HG03108 (cell line): ENCODE results near the gene LPP.

Experiments
- ATAC-seq: cut with Tn5 transposase; IDR thresholded peaks from one replicate; pipeline ENCODE4 v1.9.1; 2021; ENCODE audit warnings: moderate library complexity; ENCODE audit not compliant: unreplicated experiment

The LPP gene

DNA sequence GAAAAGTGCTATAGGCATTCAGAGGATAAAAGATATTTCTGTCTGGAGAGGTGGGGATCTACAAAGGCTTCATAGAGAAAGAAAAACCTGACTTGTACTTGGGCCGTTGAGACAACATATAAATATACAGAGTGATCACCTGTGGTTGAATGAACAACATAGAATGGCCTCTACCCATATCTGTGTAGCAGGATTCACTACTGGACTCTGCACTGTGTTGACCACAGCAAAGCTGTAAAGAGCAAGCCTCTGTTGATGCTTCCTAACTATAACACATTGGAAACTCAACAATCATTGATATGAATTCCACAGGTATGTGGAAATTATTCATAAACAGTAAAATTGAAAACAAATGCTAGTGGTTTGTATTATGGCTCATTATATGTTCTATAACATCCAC lies 19.1 kb upstream of the LPP start:
- no peak for ATAC-seq

DNA sequence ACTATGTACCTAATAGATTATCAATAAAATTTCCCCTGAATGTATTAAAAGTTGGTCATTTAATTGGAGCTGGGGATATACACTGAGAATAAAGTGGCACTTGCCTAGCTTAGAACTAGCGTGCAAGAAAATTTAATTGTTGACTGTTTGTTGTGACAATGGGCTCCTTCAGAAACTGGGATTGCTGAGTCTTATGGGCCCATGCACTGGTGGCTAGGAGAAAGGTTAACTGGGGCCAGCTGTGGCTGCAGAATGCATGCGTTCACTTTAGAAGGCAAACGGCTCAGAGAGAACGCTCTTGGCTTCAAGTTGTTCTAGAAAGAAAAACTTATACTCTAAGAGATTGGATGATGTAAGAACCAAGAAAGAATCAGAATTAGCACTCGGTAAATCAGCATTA lies 18.7 kb upstream of the LPP start:
- no peak for ATAC-seq

DNA sequence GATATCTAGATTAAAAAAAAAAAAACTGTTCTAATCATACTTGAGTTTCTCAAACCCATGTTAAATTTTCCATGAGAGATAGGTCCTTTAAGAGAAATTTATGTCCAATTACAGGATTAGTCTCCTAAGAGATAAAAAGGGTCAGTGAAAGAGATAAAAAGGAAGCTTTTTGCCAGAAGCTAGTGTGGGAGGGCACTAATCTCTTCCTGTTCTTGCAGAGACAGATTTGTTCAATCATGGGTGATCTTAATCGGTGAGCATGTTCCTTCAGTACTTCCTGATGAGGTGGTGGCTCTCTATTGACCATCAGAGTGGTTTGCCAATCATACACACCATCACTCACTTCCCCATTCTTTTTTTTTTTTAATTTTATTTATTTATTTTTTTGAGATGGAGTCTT lies 16.9 kb upstream of the LPP start:
- ATAC-seq: no peak

DNA sequence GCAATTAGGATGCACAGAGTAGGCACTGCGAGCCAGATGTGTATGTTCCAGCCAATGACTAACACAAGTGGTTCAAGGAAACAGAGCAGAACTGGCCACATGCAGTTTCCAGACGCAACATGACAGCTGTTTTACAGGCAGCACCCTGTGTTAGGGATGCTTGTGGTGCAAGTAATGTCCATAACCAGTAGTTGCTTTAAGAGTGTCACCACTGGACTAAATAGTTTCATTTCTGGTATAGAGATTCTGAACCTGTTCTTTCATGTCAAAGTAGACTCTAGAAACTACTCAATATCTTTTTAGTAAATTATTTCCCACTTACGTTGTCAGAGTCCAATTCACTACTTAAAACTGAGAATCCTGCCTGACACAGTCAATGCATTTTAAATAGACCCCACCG lies 14.5 kb upstream of the LPP start:
- no peak for ATAC-seq

DNA sequence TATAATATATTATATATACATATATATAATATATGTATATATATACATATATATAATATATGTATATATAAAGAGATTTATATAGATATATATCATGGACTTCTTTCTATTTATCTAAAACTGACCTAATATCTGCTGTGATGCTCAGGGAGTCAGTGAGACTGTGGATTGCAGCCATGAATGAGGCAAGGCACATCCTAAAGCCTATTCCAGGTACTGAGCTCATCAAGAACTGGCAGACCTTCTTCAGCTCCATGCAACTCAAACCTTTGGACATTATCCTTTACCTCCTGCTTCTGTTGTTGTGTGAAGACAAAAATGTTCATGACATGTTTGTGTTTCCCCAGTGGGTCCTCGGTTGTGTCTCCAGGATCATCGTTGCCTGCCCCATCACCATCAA lies 7.7 kb upstream of the LPP start:
- ATAC-seq: no peak

DNA sequence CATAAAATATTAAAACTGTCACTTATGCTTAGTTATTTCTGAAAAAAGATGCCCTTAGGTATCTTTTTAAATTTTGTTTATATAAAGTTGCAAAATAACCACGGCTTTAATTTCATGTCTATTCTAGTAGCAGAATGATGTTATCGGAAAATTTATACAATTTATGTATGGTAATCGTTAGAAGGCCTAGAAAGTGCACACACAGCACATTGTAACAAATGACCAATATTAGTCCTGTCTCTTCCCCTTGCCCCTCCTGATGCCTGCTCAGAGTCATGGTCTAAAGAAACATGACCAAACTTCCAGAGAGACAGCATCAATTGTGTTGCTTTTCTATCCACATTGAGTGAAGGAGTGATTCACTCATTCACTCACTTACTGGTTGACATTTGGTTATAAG lies 6.2 kb upstream of the LPP start:
- ATAC-seq: no peak

DNA sequence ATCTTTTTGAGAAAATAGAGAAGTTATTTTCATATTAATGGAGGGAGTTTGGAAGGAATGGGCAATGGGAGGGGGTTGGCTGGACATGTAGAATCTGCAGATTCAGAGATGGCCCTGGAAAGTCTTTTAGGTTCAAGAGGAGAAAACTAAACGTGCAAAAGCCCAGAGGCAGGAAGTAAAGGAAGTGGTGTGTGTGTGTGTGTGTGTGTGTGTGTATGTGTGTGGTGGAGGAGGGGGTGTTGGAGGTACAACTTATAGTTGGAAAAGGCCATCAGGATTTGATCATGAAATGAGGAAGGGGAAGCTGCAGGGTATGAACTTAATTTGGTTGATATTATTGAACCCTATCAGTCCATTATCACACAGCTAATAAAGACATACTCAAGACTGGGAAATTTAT lies 5.6 kb upstream of the LPP start:
- no peak for ATAC-seq

DNA sequence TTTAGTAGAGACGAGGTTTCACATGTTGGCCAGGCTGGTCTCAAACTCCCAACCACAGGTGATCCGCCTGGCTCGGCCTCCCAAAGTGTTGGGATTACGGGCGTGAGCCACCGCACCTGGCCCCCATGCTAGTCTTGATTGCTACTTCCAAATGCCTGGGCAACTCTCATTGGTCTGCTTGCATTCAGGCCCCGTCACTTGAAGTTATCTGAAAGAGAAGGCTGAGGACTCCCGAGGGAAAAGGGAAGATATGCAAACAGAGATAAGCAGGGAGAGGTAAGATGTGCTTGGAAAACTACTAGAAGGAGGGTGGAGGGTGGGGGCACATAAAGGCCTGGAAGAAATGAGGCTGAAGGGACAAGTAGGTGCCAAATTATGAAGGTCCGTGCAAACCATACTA lies 4.4 kb upstream of the LPP start:
- no peak for ATAC-seq

DNA sequence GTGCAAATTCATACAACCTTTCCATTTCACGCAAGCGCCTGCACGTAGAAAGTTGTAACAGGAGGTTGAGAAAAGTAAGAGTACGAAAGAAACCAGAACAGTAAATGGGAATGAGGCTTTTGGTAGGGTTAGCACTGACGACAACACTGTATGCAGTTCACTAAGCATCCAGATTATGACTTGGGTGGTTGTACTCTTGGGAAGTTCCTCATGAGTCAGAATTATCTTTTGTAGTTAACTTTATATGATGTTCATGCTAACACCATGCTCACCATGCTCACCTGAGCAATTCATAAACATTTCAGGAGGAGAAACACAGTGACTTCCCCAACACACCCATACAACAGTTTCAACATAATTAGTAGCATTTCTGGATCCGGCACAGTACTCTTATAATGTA lies 3.0 kb upstream of the LPP start:
- ATAC-seq: no peak

DNA sequence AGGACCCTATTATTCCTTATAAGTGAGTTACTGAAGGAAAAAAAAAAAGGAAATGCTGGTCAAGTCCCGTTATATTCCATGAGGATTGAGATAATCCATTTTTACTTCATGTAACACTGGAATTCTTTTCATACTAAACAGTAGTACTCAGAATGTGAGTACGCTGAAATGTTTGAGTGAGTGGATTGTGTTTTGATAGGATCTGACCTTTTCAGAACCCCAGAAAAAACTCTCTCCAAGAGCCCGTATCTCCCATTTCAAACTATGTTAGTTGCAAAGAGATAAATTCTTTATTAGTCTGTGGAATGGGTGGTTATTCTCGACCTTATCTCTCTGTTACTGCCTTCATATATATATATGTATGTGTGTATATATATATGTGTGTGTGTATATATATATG lies 2.5 kb upstream of the LPP start:
- ATAC-seq: no peak

DNA sequence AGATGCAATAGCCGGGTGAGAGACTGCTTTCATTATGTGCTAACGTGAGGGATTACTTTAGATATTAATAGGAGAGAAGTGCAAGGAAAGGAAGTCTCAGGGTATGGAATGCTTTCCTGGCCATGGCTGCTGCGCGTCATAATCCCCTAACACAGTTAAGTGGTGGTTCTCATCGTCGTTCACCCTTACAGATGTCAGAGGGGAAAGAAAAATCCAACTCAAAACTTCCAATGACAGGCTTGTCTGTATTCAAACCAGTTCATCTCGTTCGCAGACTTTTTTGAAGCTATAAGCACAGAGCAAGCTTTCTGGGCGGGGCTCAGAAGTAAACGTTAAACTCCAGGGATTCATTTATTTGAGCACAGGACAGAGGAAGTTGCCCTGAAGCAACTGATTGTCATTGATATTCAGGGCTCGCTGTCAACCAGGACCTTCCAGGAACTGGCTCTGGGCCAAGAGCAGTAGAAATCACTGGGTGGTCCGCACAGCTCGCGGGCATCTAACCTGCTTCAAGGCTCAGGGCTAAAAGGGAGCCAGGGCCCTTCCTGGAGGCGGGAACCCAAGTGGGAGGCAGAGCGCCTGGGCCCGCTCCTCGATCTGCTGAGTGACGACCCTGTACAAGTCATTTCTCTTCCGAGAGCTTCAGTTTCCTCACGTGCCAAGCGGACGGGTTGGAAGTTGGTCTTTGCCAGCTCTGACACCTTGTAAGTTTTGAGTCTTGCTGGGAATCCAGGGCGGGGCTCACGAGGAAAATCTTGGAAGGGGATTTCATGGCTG lies 1.1 kb upstream of the LPP start:
- ATAC-seq: no peak

DNA sequence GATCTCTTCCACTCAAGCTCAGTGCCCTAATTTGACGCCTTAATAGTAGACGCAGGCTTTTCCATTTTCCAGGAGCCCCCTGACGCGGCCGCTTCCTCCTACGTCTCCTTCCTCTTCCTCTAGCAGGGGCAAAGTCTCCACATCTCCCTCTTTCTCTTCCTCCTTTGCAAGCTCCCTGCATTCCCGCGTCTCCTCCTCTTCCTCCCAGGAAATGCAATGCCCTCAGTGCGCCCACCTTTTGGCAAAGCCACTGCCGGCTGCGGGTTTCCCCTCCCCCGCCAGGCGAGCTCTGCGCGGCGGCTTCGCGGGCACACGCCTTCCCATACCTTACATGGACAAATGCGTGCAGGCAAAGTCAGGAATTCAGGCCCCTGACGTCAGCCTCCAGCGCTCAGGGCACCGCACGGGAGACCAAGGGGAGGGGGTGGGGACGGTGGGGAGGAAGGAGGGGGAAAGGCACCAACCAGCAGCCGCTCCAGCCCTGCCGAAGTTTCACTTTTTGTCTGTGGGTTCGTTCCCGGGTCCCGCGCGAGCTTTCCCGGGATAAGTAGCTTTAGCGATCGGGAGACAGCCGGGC lies 432 bp upstream of the LPP start:
- ATAC-seq: peak; percentile 14

DNA sequence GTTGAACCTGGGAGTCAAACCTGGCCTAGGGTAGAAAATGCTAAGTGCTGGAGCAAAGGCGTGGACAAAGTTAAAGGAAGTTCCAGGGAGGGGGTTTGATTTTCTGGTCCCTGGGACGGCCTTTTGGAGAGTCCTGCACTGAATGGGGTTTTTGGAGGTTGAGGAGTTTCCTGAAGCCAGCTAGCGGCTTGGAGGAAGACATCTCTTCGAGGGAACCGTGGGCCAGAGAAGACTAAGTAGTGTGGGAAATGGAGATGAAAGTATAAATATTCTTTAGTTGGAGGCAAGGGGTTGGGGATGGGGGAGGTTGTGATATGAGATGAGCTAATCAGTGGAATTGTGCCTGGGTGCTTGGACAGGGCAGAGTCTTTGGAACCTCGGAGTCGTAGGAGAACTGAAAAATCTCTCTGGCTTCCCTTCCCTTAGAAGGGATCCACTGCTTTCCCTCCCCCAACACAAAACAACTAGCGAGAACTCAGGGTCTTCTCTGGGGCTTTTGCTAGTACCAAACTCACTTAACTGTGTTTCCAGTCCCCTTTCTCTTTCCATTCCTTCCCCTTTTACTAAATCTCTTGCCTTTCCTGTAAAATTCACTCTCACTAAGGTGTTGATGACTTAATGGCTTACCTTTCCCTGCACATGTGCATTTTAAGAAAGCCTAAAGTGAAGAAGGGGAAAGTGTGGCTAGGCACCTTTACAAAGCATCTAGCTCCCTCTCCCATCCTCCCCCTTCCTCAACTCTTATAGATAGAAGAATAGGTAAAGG lies 1.0 kb downstream of the LPP start:
- no peak for ATAC-seq

DNA sequence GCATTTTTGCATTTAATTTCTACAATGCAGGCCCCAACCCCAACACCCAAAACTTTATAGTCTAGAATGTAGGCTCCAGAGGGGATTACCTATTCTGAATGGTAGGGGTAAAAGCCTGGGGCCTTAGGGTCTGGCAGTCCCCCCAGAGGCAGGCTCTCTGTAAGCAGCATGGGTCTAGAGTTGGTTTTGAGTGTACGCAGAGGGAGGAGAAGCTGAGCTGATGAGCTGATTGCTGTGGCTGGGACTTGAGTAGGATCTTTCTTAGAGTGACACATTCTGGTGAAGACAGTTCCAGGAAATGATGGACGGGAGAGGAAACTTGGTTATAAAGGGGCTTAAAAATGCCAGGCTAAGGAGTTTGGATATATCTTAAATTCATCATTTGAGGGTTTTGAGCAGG lies 2.1 kb downstream of the LPP start:
- no peak for ATAC-seq

DNA sequence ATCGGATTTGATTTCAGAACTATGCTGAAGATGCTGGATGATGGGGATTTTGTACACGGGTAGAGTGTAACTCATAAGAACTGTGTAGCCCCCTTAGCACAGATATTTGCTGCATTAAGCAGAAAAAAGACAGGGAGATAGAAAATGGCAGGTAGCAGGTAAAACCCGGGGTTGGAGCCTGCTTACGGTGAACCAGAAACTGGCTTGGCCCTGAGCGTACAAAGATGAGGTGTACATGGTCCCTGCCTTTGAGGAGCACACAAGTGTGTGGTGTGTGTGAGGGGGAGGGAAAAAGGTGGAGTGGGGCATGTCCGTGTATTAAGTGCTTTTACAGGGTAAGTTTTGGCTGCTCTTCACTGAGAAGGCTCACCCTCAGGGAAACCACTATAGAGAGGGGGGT lies 3.5 kb downstream of the LPP start:
- no peak for ATAC-seq

DNA sequence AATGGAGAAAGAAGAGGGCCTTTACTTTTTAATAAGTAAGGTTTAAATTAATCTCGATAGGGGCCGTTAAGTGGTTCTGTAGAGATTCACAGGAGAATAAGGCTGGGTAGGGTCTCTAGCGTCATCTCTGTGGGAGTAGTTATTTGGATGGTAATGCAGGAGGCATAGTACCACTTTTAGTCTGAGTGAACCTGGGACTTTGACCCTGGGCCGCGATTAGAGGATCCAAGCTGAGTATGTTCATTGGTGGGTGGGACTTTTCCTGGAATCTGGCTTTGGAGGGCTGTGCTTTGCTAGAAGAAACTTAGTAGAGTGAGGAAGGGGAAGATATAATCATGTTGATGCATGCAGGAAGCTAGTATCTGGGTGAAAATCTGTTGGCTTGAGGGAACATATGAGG lies 4.0 kb downstream of the LPP start:
- ATAC-seq: no peak

DNA sequence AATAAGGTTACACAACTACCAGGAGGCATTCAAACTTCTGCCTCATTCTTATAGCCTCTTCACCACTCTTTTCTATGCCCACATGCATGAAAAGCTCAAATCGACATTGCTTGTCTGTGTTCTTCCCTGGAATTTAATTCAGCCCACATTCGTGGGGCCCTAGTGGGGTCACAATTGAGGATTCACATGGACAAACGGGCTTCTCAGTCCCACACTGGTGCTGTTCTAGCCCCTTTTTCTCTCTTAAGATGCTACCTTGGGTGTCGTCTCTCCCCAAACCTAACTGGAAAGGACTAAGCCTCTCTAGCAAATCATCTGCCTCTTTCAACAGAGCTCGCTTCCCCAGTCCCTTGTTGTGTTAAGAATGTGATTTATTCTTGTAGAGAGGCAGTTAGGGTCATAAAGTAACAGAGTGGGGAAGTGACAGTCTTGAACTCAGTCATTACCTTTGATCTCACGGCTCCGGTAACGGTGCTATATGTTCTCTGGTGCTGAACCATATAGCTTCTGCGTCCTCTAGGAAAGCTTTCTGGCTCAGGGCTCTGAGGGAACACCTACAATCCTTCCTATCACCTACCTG lies 4.9 kb downstream of the LPP start:
- no peak for ATAC-seq

DNA sequence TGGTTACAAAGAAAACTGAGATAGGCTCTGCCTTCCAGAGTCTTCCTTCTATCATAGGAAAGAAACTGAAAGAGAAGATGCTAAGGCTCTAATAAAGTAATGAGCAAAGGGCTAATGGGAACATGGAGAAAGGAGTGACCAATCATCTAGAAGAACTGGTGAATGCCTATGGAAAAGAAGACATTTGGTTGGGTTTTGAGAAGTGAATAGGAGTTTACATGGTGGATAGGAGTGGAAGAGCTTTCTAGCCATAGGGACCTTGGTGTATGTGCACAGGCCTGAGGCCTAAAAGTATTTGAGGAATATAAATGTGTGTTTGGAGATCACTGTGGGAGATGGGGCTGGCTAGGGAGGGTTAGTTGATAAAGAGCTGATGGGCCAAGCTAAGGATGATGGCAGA lies 6.8 kb downstream of the LPP start:
- ATAC-seq: no peak

DNA sequence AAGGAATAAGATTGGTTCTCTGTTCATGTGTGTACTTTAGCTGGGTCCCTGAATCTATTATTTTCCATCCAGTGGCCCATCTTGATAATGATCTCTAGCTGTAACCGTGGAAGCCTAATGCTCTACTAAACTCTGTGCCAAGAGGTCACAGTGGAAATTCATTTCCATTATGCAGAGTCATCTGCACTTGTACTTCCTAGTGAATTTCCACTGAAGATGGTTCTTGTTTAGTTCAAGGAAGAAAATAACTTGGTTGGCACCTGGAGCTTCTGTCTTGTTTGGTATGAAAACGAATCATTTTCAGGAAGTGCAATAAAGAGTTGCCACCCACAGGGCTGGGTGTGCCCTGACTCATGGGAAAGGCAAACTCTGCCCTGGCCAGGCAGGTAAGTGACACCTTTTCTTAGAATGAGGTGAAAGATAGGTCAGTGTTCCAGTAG lies 10.3 kb downstream of the LPP start:
- no peak for ATAC-seq

DNA sequence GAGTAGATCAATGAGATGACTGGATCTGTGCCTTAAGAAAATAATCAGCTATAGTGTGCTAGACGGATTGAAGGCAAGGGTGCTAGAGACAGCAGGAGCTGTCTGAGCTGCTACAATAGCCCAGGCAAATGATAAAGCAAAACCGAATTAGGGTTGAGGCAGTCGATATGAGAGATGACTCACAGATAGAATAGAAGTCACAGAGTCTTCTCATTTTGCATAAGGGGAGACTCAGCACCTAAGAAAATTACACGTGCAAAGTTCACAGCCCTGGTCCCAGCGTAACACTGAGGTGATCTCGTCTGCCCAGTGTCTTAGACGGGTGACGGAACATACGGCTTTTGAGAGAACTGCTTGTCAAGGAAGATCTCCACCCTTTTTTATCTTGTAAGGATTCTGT lies 11.6 kb downstream of the LPP start:
- no peak for ATAC-seq

DNA sequence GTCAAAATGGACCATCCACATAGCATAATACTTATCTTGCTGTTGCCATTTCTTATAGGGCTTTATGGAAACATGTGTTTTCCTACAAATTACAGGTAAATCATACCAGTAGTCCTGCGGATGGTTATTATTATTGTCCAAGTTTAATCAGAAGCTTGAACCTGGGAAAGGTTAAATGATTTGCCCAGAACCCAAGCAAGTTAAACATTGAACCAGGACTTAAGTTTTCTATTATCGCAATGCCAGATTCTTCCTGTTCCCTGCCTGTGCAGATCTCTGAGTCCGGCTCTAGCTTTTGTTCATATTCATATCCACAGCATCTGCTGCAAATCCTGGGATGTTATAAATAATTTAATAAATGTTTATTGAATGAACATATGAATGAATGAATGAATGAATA lies 12.5 kb downstream of the LPP start:
- no peak for ATAC-seq

DNA sequence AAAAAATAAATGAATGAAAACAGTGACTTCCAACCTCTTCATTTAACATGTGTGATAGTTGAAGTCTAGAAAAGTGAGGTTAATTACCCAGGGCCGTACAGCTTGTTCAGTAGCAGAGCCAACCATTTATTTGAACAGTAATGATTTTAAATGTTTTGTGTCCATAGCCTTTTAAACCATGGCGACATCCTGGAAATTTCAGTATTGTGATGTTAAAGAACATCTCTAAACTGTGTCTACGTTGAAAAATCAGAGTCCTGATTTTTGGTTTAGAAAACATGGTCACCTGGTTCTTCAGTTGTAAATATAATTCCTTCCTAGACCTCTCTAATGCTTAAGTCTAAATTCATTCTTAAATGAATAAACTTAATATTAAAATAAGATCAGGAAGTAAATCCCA lies 14.2 kb downstream of the LPP start:
- ATAC-seq: no peak
